HepG2 (cell line): ENCODE data around the gene OSBPL10. TPM values are rescaled to one million over a fixed set of nuclear protein-coding genes. Genes with fewer than 3 reads are reported as not detected.

Experiments used
- AHDC1 ChIP-seq: sonication (generic); formaldehyde crosslinking; IDR thresholded peaks from 2 replicates; pipeline ENCODE4 v1.5.1; 2020; ENCODE audit warnings: mild to moderate bottlenecking, missing genetic modification reagents, borderline replicate concordance
- BCLAF1 ChIP-seq: fragments of 450-650 bp; IDR thresholded peaks from 2 replicates; pipeline ENCODE4 v1.6.1; 2017; ENCODE audit warnings: mild to moderate bottlenecking
- CREB1 ChIP-seq, 2 experiments: fragments of 450-650 bp in 1 of 2; IDR thresholded peaks; 2 replicates each; pipeline ENCODE4 v1.6.1; 2016 to 2017; ENCODE audit warnings: control low read depth in 1 of 2, mild to moderate bottlenecking in 1 of 2, missing compliant biosample characterization in 1 of 2, missing genetic modification characterization in 1 of 2
- ELF4 ChIP-seq: sonication (generic); formaldehyde crosslinking; IDR thresholded peaks from 2 replicates; pipeline ENCODE4 v1.5.0; 2020; ENCODE audit warnings: missing genetic modification reagents, mild to moderate bottlenecking, moderate library complexity, borderline replicate concordance
- EP300 ChIP-seq, 3 experiments: sonication (generic) in 1 of 3; formaldehyde crosslinking in 1 of 3; IDR thresholded peaks; 2 replicates each; pipeline versions ENCODE4 v1.5.1 to v1.6.1; 2011 to 2020; ENCODE audit warnings: low read depth in 2 of 3, low read length in 2 of 3, borderline replicate concordance in 1 of 3, improper control_type of control experiment in 1 of 3, mild to moderate bottlenecking in 1 of 3, missing genetic modification reagents in 1 of 3, moderate library complexity in 1 of 3
- FOXA3 ChIP-seq: IDR thresholded peaks from 2 replicates; pipeline ENCODE4 v1.6.1; 2016; ENCODE audit warnings: missing genetic modification reagents, missing compliant biosample characterization
- FOXC1 ChIP-seq: sonication (generic); formaldehyde crosslinking; IDR thresholded peaks from 2 replicates; pipeline ENCODE4 v1.8.0; 2022; ENCODE audit warnings: mild to moderate bottlenecking, missing genetic modification reagents, borderline replicate concordance
- FOXO4 ChIP-seq: sonication (generic); formaldehyde crosslinking; conservative IDR thresholded peaks from 2 replicates; pipeline ENCODE4 v1.8.1; 2023; ENCODE audit warnings: missing genetic modification reagents
- NFIC ChIP-seq: IDR thresholded peaks from 2 replicates; pipeline ENCODE4 v1.6.1; 2012; ENCODE audit warnings: mild to moderate bottlenecking, low read length, inconsistent platforms
- RXRB ChIP-seq: IDR thresholded peaks from 2 replicates; pipeline ENCODE4 v1.6.1; 2016; ENCODE audit warnings: borderline replicate concordance, missing genetic modification reagents, missing compliant biosample characterization
- ZBTB39 ChIP-seq: sonication (generic); formaldehyde crosslinking; IDR thresholded peaks from 2 replicates; pipeline ENCODE4 v1.5.0; 2020; ENCODE audit warnings: missing genetic modification reagents
- ZGPAT ChIP-seq: IDR thresholded peaks from 2 replicates; pipeline ENCODE4 v1.6.1; 2016; ENCODE audit warnings: mild to moderate bottlenecking
- ZNF432 ChIP-seq: sonication (generic); formaldehyde crosslinking; IDR thresholded peaks from 2 replicates; pipeline ENCODE4 v1.5.0; 2020; ENCODE audit warnings: missing genetic modification reagents, mild to moderate bottlenecking, borderline replicate concordance
- polyA plus RNA-seq, 8 experiments: library from polyadenylated mRNA; depleted of rRNA in 3 of 8; stranded (reverse) in 7 of 8; unstranded in 1 of 8; fragments of >200 nt; fragmentation: Illumina TruSeq in 4 of 8; extraction: Trizol in 4 of 8; gene quantifications; 2 replicates each; pipeline versions ENCODE4 v1.2.1 to v1.2.3, GENCODE V29; 2011 to 2016; ENCODE audit warnings: low read depth in 4 of 8, missing spikeins in 1 of 8, mixed read lengths in 1 of 8; ENCODE audit not compliant: insufficient read depth in 1 of 8
- total RNA-seq, 5 experiments: library from RNA; depleted of rRNA; stranded (reverse); fragments of >200 nt; fragmentation: Illumina TruSeq; extraction: Trizol; gene quantifications; 2 replicates each; pipeline ENCODE4 v1.2.3, GENCODE V29; 2016; ENCODE audit warnings: low read depth in 1 of 5

OSBPL10 gene
- total and polyA plus RNA-seq, 2 of the 13 experiments (the other 11 are each of a cell fraction or from before 2014, with no cell fraction given): 10.3 to 28.6 TPM

- TF ChIP-seq AHDC1 (CRISPR knock-in tag): peak; percentile 83; the same call in 1 of the 2 replicates
- TF ChIP-seq FOXC1: no peak
- no peak for TF ChIP-seq ZGPAT
- no peak for TF ChIP-seq ELF4 (CRISPR knock-in tag)
- TF ChIP-seq BCLAF1: no peak
- TF ChIP-seq FOXO4 (CRISPR knock-in tag): no peak
- peak; percentile 51; the same call in 1 of the 2 replicates for TF ChIP-seq NFIC
- TF ChIP-seq EP300 (IDR thresholded peaks at IDR 0.05; ENCODE audit: low read depth in 2 of 2, low read length in 2 of 2): peak in 1 of 2 experiments; percentile 55; a peak in 2 of 4 replicates
- TF ChIP-seq EP300 (CRISPR knock-in tag; IDR thresholded peaks at IDR 0.05; ENCODE audit: borderline replicate concordance): no peak
- TF ChIP-seq CREB1 (IDR thresholded peaks at IDR 0.05): no peak
- TF ChIP-seq CREB1 (CRISPR knock-in tag; IDR thresholded peaks at IDR 0.05): peak; percentile 36; the same call in 1 of the 2 replicates
- no peak for TF ChIP-seq ZNF432 (CRISPR knock-in tag)
- TF ChIP-seq RXRB (CRISPR knock-in tag): 0 out of 2 replicates have a peak, but pooled peaks have one; percentile 12
- TF ChIP-seq ZBTB39 (CRISPR knock-in tag): no peak
- TF ChIP-seq FOXA3 (CRISPR knock-in tag): peak; percentile 57
Measured at GRCh38 chr3:31636694-31637442, 344.2 kb downstream of the OSBPL10 start (continued).
